Panc1 (cell line): ENCODE measurements around the gene ADGRV1.

ENCODE experiments used
- CTCF ChIP-seq: fragments of 450-650 bp; IDR thresholded peaks from 2 replicates; pipeline ENCODE4 v1.5.1; 2017; ENCODE audit warnings: mild to moderate bottlenecking
- POLR2AphosphoS5 ChIP-seq: IDR thresholded peaks from 2 replicates; pipeline ENCODE4 v1.6.1; 2012; ENCODE audit warnings: mild to moderate bottlenecking, low read depth, low read length, moderate library complexity
- TF ChIP-seq, protein P1 (sequence below), 2 experiments: IDR thresholded peaks; 2 replicates each; pipeline ENCODE4 v1.6.1; 2011 to 2012; ENCODE audit warnings: low read depth in 2 of 2, control low read depth in 1 of 2, low read length in 1 of 2, mild to moderate bottlenecking in 1 of 2, moderate library complexity in 1 of 2; ENCODE audit not compliant: insufficient read depth in 1 of 2

DNA sequence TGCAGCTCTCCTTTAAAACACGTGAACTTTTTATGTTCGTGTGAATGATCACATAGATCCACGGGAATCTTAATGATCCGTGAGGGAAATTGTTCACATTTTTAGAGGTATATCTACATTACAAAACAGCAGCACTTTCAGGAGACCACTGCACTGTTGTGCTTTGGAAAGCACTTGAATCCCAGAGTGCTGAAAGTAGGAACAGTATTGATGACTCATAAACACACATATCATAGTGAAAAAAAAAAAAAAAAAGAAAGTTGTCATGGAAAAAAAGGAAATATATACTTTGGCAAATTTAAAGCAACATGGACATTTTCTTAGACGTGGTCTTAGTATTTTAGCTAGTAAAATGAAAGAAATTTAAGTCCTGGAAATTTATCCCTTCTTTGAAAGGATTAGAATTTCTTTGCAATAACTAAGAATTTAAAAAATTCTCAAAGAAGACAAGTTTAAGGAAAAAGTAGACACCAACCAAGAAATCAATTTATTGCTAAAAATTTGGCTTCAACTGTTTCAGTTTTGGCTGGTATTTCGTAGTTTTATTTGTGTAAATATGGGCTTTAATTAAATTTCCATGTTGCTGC lies 55.4 kb downstream of the ADGRV1 start:
- TF ChIP-seq POLR2AphosphoS5, result no peak
- TF ChIP-seq CTCF, result no peak
- TF ChIP-seq, protein P1, sequence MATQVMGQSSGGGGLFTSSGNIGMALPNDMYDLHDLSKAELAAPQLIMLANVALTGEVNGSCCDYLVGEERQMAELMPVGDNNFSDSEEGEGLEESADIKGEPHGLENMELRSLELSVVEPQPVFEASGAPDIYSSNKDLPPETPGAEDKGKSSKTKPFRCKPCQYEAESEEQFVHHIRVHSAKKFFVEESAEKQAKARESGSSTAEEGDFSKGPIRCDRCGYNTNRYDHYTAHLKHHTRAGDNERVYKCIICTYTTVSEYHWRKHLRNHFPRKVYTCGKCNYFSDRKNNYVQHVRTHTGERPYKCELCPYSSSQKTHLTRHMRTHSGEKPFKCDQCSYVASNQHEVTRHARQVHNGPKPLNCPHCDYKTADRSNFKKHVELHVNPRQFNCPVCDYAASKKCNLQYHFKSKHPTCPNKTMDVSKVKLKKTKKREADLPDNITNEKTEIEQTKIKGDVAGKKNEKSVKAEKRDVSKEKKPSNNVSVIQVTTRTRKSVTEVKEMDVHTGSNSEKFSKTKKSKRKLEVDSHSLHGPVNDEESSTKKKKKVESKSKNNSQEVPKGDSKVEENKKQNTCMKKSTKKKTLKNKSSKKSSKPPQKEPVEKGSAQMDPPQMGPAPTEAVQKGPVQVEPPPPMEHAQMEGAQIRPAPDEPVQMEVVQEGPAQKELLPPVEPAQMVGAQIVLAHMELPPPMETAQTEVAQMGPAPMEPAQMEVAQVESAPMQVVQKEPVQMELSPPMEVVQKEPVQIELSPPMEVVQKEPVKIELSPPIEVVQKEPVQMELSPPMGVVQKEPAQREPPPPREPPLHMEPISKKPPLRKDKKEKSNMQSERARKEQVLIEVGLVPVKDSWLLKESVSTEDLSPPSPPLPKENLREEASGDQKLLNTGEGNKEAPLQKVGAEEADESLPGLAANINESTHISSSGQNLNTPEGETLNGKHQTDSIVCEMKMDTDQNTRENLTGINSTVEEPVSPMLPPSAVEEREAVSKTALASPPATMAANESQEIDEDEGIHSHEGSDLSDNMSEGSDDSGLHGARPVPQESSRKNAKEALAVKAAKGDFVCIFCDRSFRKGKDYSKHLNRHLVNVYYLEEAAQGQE (IDR thresholded peaks at IDR 0.05; ENCODE audit: insufficient read depth in 1 of 2, low read depth in 2 of 2, low read length in 1 of 2), result no peak
